ACC112 (cell line): ENCODE results near the gene UBE3B.
A peak's percentile ranks its signal among the peaks of the same experiment; 100 is the strongest.
"Not testable (repeated sequence)": the region's sequence is repeated elsewhere in the genome, so short reads cannot be mapped to it uniquely, and the experiment has no call there.

Source experiments
- H2AFZ ChIP-seq: fragments of 200-600 bp; sonication (generic); one replicate; pipeline ENCODE4 v1.6.0; 2017; ENCODE audit warnings: antibody characterized with exemption, low read length; ENCODE audit not compliant: unreplicated experiment
- H3K27ac ChIP-seq: fragments of 200-600 bp; sonication (generic); 2 replicates; pipeline ENCODE4 v1.5.1; 2014; ENCODE audit warnings: low read depth, mild to moderate bottlenecking, antibody characterized with exemption, low read length, moderate library complexity
- H3K27me3 ChIP-seq: fragments of 200-600 bp; sonication (generic); 2 replicates; pipeline ENCODE4 v1.6.1; 2014; ENCODE audit warnings: mild to moderate bottlenecking, antibody characterized with exemption, low read length, moderate library complexity, mixed read lengths; ENCODE audit not compliant: insufficient read depth
- H3K36me3 ChIP-seq: fragments of 200-600 bp; sonication (generic); 2 replicates; pipeline ENCODE4 v1.6.1; 2016; ENCODE audit warnings: mild to moderate bottlenecking, antibody characterized with exemption, low read length, moderate library complexity, mixed read lengths; ENCODE audit not compliant: insufficient read depth
- H3K4me1 ChIP-seq: fragments of 200-600 bp; sonication (generic); one replicate; pipeline ENCODE4 v1.6.1; 2016; ENCODE audit warnings: low read length, mixed read lengths; ENCODE audit not compliant: insufficient read depth, unreplicated experiment, control insufficient read depth
- H3K4me3 ChIP-seq: fragments of 200-600 bp; sonication (generic); 2 replicates; pipeline ENCODE4 v1.5.1; 2014; ENCODE audit warnings: mild to moderate bottlenecking, low read depth, low read length
- H3K79me2 ChIP-seq: fragments of 200-600 bp; sonication (generic); one replicate; pipeline ENCODE4 v1.6.0; 2016; ENCODE audit warnings: low read length; ENCODE audit not compliant: control insufficient read depth, unreplicated experiment, insufficient read depth

The UBE3B gene

DNA sequence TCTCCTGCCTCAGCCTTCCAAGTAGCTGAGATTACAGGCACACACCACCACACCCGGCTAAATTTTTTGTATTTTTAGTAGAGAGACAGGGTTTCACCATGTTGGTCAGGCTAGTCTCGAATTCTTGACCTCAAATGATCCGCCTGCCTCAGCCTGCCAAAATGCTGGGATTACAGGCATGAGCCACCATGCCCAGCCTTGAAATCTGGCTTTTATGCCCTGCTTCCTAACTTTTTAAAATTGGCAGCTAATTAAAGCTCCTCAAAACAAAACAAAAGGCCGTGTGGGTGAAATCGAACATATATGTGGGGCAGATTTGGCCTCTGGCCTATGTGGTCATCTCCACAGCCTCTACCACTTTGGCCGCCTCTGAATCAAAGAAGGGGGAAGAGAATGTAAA is 38.3 kb upstream of the UBE3B start:
- Histone ChIP-seq H3K79me2 (no peaks in the 10 kb centered on the region), H3K27ac (no peak overlapping the region), H3K36me3 (no peaks in the 10 kb centered on the region), H3K4me1 (no peaks in the 10 kb centered on the region), H2AFZ (no peak overlapping the region), H3K4me3 (no peak overlapping the region), H3K27me3 (no peaks in the 10 kb centered on the region)

DNA sequence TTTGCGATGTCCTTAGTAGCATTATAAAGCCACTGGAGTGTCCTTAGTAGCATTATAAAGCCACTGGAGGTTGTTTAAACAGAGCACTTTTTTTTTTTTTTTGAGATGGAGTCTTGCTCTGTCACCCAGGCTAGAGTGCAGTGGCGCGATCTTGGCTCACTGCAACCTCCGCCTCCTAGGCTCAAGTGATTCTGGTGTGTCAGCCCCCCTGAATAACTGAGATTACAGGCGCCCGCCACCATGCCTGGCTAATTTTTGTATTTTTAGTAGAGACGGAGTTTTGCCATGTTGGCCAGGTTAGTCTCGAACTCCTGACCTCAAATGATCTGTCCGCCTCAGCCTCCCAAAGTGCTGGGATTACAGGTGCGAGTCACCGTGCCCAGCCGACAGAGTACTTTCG is 37.5 kb upstream of the UBE3B start:
- not testable (repeated sequence) for H3K36me3 ChIP-seq, H3K27ac ChIP-seq, H3K4me1 ChIP-seq, H3K27me3 ChIP-seq, H2AFZ ChIP-seq, H3K79me2 ChIP-seq, H3K4me3 ChIP-seq

DNA sequence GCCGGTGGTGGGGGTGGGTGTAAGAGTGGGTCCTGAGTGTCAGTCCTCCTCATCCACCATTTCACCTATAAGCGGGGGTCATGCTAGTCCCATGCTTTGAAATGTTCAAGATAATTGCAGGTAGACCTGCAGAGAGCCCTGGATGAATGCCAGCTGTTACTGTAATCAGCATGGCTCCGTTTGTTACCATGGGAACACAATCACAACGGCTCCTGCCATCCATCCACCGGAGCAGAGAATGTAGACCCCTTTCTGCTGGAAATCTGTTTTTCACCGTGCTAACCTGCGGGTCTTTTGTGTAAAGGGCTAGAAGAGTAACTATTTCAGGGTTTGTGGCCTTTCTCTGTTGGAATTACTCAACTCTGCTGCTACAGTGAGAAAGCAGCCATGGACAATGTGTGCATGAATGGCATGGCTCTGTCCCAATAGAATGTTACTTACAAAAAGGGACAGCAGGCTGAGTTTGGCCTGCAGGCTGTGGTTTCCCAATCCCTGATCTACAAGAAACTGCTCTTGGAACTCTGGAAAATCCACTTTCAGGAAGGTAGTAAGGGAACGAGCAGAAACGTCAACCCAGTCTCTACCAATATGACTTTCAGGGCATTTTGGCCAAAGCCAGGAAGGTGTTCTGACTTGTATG is 36.5 kb upstream of the UBE3B start:
- no peak overlapping the region for H3K27ac ChIP-seq
- no peaks in the 10 kb centered on the region for H3K79me2 ChIP-seq
- no peaks in the 10 kb centered on the region for H3K27me3 ChIP-seq
- H3K4me3 ChIP-seq = no peak overlapping the region
- no peaks in the 10 kb centered on the region for H3K4me1 ChIP-seq
- no peak overlapping the region for H2AFZ ChIP-seq
- H3K36me3 ChIP-seq = peaks cover 5% of the 10 kb centered on the region; the same call in 1 of the 2 replicates

GRCh38 chr12:109443794-109444193 is 33.6 kb upstream of the UBE3B start:
- H3K27ac ChIP-seq = no peak overlapping the region
- peaks cover 5% of the 10 kb centered on the region; the same call in 1 of the 2 replicates for H3K36me3 ChIP-seq
- H3K27me3 ChIP-seq = no peaks in the 10 kb centered on the region
- peaks cover 7% of the 10 kb centered on the region for H3K4me1 ChIP-seq
- no peaks in the 10 kb centered on the region for H3K79me2 ChIP-seq
- no peak overlapping the region for H3K4me3 ChIP-seq
- no peak overlapping the region for H2AFZ ChIP-seq

- no peak overlapping the region for H2AFZ ChIP-seq
- H3K4me3 ChIP-seq = no peak overlapping the region
- no peak overlapping the region for H3K27ac ChIP-seq
- no peaks in the 10 kb centered on the region for H3K27me3 ChIP-seq
- peaks cover 8% of the 10 kb centered on the region for H3K4me1 ChIP-seq
- H3K36me3 ChIP-seq = peaks cover 8% of the 10 kb centered on the region; the same call in 1 of the 2 replicates
- peaks cover 3% of the 10 kb centered on the region for H3K79me2 ChIP-seq
Observed at GRCh38 chr12:109444259-109444658, 33.2 kb upstream of the UBE3B start.

DNA sequence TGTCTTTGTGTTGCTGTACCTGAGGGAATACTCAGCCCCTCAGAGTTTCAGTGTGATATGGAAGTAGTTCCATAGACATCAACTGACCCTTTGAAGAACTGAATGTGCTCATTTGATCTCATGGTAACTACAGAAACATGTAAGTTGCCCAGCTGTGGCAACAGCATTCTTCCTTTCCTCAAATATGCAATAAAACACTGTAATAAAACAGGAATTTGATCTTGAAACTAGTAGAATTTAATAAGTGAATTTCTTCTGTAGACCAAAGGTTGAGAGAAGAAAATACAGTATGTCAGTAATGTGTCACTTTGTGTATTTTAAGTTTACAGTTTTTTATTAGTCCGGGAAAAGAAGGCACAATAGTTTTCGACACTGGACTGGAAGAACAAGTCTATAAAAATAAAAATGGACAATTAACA is 32.2 kb upstream of the UBE3B start:
- H3K36me3 ChIP-seq = peaks cover 14% of the 10 kb centered on the region; the same call in 1 of the 2 replicates
- peaks cover 8% of the 10 kb centered on the region for H3K4me1 ChIP-seq
- H3K79me2 ChIP-seq = peaks cover 7% of the 10 kb centered on the region
- H3K27me3 ChIP-seq = no peaks in the 10 kb centered on the region
- H2AFZ ChIP-seq = no peak overlapping the region
- peak overlapping the region; percentile 14; the same call in 1 of the 2 replicates for H3K27ac ChIP-seq
- H3K4me3 ChIP-seq = no peak overlapping the region

DNA sequence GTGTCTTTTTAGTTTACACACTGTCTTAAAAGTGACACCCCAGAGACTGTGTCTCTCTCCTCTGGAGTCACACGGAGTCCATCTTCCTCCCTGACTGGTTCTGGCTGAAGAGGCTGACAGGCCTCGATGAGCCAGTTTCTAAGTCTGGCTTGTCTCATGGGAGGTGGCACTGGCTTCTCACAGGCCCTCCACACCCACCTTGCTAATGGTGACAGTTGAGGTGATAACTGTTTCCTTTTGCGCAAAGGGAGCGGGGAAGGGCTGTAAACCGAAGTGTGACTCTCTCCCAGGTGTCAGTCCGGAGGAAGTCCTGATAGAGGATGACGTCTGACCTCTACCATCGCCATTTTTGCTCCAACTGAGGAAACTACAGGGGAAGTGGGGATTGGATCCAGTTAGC is 30.6 kb upstream of the UBE3B start:
- Histone ChIP-seq H3K79me2 (peaks cover 12% of the 10 kb centered on the region), H3K27me3 (no peaks in the 10 kb centered on the region), H3K36me3 (peaks cover 14% of the 10 kb centered on the region; the same call in 1 of the 2 replicates), H3K4me3 (no peak overlapping the region), H3K4me1 (peaks cover 8% of the 10 kb centered on the region), H2AFZ (no peak overlapping the region), H3K27ac (no peak overlapping the region)

DNA sequence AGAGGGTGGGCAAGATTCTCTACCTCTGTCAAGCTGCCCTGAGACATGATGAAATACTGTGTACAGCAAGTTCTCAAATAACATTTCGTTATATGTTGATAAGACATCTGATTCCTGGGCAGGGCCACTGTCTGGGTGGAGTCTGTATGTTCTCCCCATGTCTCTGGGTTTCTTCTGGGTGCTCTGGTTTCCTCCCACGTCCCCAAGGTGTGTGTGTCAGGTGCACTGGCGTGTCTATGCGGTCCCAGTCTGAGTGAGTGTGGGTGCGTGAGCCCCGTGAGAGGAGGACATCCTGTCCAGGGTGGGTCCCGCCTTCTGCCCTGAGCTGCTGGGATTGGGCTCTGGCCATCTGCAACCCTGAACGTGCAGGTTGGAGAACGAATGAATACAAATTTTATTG is 30.0 kb upstream of the UBE3B start:
- H3K4me3 ChIP-seq = no peak overlapping the region
- no peak overlapping the region for H3K27ac ChIP-seq
- peaks cover 14% of the 10 kb centered on the region; the same call in 1 of the 2 replicates for H3K36me3 ChIP-seq
- no peak overlapping the region for H2AFZ ChIP-seq
- no peaks in the 10 kb centered on the region for H3K27me3 ChIP-seq
- peaks cover 8% of the 10 kb centered on the region for H3K4me1 ChIP-seq
- peaks cover 15% of the 10 kb centered on the region for H3K79me2 ChIP-seq

GRCh38 chr12:109448272-109448671 is 29.2 kb upstream of the UBE3B start:
- peak overlapping the region; percentile 6; the same call in 1 of the 2 replicates for H3K27ac ChIP-seq
- no peak overlapping the region for H3K4me3 ChIP-seq
- peaks cover 14% of the 10 kb centered on the region; the same call in 1 of the 2 replicates for H3K36me3 ChIP-seq
- no peak overlapping the region for H2AFZ ChIP-seq
- peaks cover 16% of the 10 kb centered on the region for H3K79me2 ChIP-seq
- peaks cover 8% of the 10 kb centered on the region for H3K4me1 ChIP-seq
- H3K27me3 ChIP-seq = no peaks in the 10 kb centered on the region

- Histone ChIP-seq H3K27ac (peak overlapping the region; percentile 6; the same call in 1 of the 2 replicates), H3K27me3 (no peaks in the 10 kb centered on the region), H3K36me3 (peaks cover 16% of the 10 kb centered on the region; the same call in 1 of the 2 replicates), H2AFZ (no peak overlapping the region), H3K79me2 (peaks cover 16% of the 10 kb centered on the region), H3K4me3 (no peak overlapping the region), H3K4me1 (peaks cover 8% of the 10 kb centered on the region)
Observed at GRCh38 chr12:109448707-109449390, 28.6 kb upstream of the UBE3B start.
